K562 (cell line): ENCODE results near the gene OR10H5. TPM values are rescaled to one million over a fixed set of nuclear protein-coding genes. Genes with fewer than 3 reads are reported as not detected.

ENCODE experiments used
- ARID2 ChIP-seq: fragments of 450-650 bp; IDR thresholded peaks from 2 replicates; pipeline ENCODE4 v1.6.1; 2017; ENCODE audit warnings: antibody characterized with exemption, mild to moderate bottlenecking
- BACH1 ChIP-seq: fragments of 200-800 bp; sonication (Bioruptor generic); IDR thresholded peaks from 2 replicates; pipeline ENCODE4 v1.6.1; 2016; ENCODE audit warnings: missing genetic modification characterization, missing compliant biosample characterization
- BHLHE40 ChIP-seq: IDR thresholded peaks from 2 replicates; pipeline ENCODE4 v1.6.1; 2011; ENCODE audit warnings: low read length, improper control_type of control experiment
- CBX8 ChIP-seq: fragments of 200-600 bp; sonication (generic); IDR thresholded peaks from 2 replicates; pipeline ENCODE4 v1.6.1; 2012; ENCODE audit warnings: borderline replicate concordance, mixed run types, low read depth, mild to moderate bottlenecking, moderate library complexity, mixed read lengths, low read length, control low read depth, inconsistent platforms; ENCODE audit not compliant: poor library complexity, severe bottlenecking; ENCODE audit errors: extremely low read depth
- CEBPB ChIP-seq: fragments of 450-650 bp; IDR thresholded peaks from 2 replicates; pipeline ENCODE4 v1.6.1; 2016; ENCODE audit warnings: missing genetic modification characterization, missing compliant biosample characterization
- COPS2 ChIP-seq: fragments of 450-650 bp; conservative IDR thresholded peaks from 2 replicates; pipeline ENCODE4 v1.6.1; 2016; ENCODE audit warnings: mild to moderate bottlenecking, moderate library complexity
- DACH1 ChIP-seq: fragments of 450-650 bp; IDR thresholded peaks from 2 replicates; pipeline ENCODE4 v1.6.1; 2018; ENCODE audit not compliant: partially characterized antibody
- EWSR1 ChIP-seq: fragments of 450-650 bp; IDR thresholded peaks from 2 replicates; pipeline ENCODE4 v1.6.1; 2018; ENCODE audit warnings: borderline replicate concordance, mild to moderate bottlenecking, low read depth, moderate library complexity; ENCODE audit not compliant: partially characterized antibody
- HDAC2 ChIP-seq: fragments of 450-650 bp; IDR thresholded peaks from 2 replicates; pipeline ENCODE4 v1.6.1; 2016; ENCODE audit warnings: mild to moderate bottlenecking
- LCOR ChIP-seq: sonication (generic); formaldehyde crosslinking; IDR thresholded peaks from 2 replicates; pipeline ENCODE4 v1.8.0; 2022; ENCODE audit warnings: mild to moderate bottlenecking, missing genetic modification reagents
- MAFF ChIP-seq: IDR thresholded peaks from 2 replicates; pipeline ENCODE4 v1.6.1; 2012; ENCODE audit warnings: low read length, improper control_type of control experiment
- MAFK ChIP-seq: IDR thresholded peaks from 2 replicates; pipeline ENCODE4 v1.6.1; 2011; ENCODE audit warnings: low read length, improper control_type of control experiment
- MTA1 ChIP-seq: fragments of 450-650 bp; IDR thresholded peaks from 2 replicates; pipeline ENCODE4 v1.6.1; 2017; ENCODE audit warnings: borderline replicate concordance
- NFYB ChIP-seq: IDR thresholded peaks from 2 replicates; pipeline ENCODE4 v1.6.1; 2011; ENCODE audit warnings: mild to moderate bottlenecking, moderate library complexity; ENCODE audit not compliant: insufficient read length; ENCODE audit errors: extremely low read depth
- PHB2 ChIP-seq: fragments of 450-650 bp; IDR thresholded peaks from 2 replicates; pipeline ENCODE4 v1.6.1; 2017; ENCODE audit warnings: low read depth
- SETDB1 ChIP-seq: IDR thresholded peaks from one replicate; pipeline ENCODE4 v1.6.1; 2012; ENCODE audit warnings: low read length, control low read depth, inconsistent platforms
- TFAM ChIP-seq: fragments of 250-450 bp; sonication (Bioruptor Pico); conservative IDR thresholded peaks from 2 replicates; pipeline ENCODE4 v1.5.0; 2021; ENCODE audit warnings: mild to moderate bottlenecking, moderate library complexity
- ZBTB7A ChIP-seq: IDR thresholded peaks from 2 replicates; pipeline ENCODE4 v1.6.1; 2011; ENCODE audit warnings: low read depth, mild to moderate bottlenecking, low read length, moderate library complexity, borderline replicate concordance; ENCODE audit not compliant: control insufficient read depth
- ZNF316 ChIP-seq: fragments of 450-650 bp; IDR thresholded peaks from 2 replicates; pipeline ENCODE4 v1.6.1; 2016
- polyA plus RNA-seq, 8 experiments: library from polyadenylated mRNA; depleted of rRNA in 4 of 8; stranded (reverse) in 5 of 8; unstranded in 3 of 8; fragments of >200 nt; fragmentation: Nextera tagmentation in 2 of 8; fragmentation: Illumina TruSeq in 1 of 8; extraction: Ambion mirVana in 2 of 8; extraction: Trizol in 1 of 8; gene quantifications; 2 replicates each; pipeline versions ENCODE4 v1.2.1 to v1.2.3, GENCODE V29; 2011 to 2014; ENCODE audit warnings: inconsistent platforms in 1 of 8, missing spikeins in 1 of 8
- total RNA-seq, 7 experiments: library from RNA; depleted of rRNA in 6 of 7; stranded (reverse); fragments of >200 nt in 6 of 7; fragmentation: Illumina TruSeq in 2 of 7; extraction: Trizol in 2 of 7; gene quantifications; 2 replicates each; pipeline versions ENCODE4 v1.2.1 to v1.2.3, GENCODE V29; 2011 to 2021; ENCODE audit warnings: low replicate concordance in 1 of 7
- TF ChIP-seq, protein P1 (sequence below): fragments of 450-650 bp; formaldehyde crosslinking; conservative IDR thresholded peaks from 2 replicates; pipeline ENCODE4 v1.4.0; 2022; ENCODE audit warnings: mild to moderate bottlenecking, missing genetic modification characterization
- TF ChIP-seq, protein P2 (sequence below): fragments of 200-800 bp; sonication (Bioruptor generic); IDR thresholded peaks from 2 replicates; pipeline ENCODE4 v1.6.1; 2017; ENCODE audit warnings: missing genetic modification characterization, missing compliant biosample characterization
- TF ChIP-seq, protein P3 (sequence below), 2 experiments: IDR thresholded peaks; 2 replicates each; pipeline ENCODE4 v1.6.1; 2012; ENCODE audit warnings: improper control_type of control experiment in 2 of 2, low read depth in 2 of 2, low read length in 2 of 2, borderline replicate concordance in 1 of 2
- TF ChIP-seq, protein P4 (sequence below), 2 experiments: fragments of 450-650 bp; IDR thresholded peaks; 2 replicates each; pipeline ENCODE4 v1.6.1; 2016

Gene OR10H5
- total and polyA plus RNA-seq, 9 of the 15 experiments (the other 6 are each of a cell fraction or from before 2014, with no cell fraction given) = not detected

DNA sequence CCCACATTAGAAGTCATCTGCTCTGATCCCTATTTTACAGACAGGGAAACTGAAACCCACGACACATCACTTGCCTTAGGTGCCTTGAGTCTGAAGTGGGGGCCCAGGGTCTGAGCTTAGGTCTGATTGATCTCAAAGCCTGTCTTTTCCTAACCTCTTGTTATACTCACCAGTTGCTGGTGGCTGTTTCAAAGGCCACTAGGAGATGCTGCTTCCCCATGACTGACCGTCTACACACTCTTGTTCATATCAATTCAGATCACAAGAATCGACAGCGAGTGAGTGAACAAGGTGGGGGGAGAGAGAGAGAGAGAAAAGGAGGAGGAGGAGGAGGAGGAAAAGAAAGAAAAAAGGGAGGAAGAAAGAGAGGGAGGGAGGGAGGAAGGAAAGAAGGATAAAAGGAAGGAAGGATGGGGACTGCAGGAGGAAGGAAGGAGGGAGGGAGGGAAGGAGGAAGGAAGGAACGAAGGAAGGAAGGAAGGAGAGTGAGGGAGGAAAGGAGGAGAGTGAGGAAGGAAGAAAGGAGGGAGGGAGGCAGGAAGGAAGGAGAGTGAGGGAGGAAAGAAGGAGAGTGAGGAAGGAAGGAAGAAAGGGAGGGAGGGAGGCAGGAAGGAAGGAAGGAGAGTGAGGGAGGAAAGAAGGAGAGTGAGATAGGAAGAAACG lies 24.7 kb downstream of the OR10H5 start (continued):
- TF ChIP-seq SETDB1 = no peak
- TF ChIP-seq CEBPB (tag) = no peak
- TF ChIP-seq BHLHE40 = no peak
- TF ChIP-seq, protein P1, sequence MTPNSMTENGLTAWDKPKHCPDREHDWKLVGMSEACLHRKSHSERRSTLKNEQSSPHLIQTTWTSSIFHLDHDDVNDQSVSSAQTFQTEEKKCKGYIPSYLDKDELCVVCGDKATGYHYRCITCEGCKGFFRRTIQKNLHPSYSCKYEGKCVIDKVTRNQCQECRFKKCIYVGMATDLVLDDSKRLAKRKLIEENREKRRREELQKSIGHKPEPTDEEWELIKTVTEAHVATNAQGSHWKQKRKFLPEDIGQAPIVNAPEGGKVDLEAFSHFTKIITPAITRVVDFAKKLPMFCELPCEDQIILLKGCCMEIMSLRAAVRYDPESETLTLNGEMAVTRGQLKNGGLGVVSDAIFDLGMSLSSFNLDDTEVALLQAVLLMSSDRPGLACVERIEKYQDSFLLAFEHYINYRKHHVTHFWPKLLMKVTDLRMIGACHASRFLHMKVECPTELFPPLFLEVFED (CRISPR knock-in tag) = 0 out of 2 replicates have a peak, but pooled peaks have one; percentile 53
- TF ChIP-seq, protein P2, sequence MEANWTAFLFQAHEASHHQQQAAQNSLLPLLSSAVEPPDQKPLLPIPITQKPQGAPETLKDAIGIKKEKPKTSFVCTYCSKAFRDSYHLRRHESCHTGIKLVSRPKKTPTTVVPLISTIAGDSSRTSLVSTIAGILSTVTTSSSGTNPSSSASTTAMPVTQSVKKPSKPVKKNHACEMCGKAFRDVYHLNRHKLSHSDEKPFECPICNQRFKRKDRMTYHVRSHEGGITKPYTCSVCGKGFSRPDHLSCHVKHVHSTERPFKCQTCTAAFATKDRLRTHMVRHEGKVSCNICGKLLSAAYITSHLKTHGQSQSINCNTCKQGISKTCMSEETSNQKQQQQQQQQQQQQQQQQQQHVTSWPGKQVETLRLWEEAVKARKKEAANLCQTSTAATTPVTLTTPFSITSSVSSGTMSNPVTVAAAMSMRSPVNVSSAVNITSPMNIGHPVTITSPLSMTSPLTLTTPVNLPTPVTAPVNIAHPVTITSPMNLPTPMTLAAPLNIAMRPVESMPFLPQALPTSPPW (CRISPR knock-in tag) = no peak
- TF ChIP-seq NFYB = no peak
- TF ChIP-seq MAFK = no peak
- 0 out of 2 replicates have a peak, but pooled peaks have one; percentile 29 for TF ChIP-seq MTA1
- no peak for TF ChIP-seq MAFF
- no peak for TF ChIP-seq DACH1
- TF ChIP-seq TFAM (CRISPR knock-in tag) = no peak
- TF ChIP-seq, protein P3, sequence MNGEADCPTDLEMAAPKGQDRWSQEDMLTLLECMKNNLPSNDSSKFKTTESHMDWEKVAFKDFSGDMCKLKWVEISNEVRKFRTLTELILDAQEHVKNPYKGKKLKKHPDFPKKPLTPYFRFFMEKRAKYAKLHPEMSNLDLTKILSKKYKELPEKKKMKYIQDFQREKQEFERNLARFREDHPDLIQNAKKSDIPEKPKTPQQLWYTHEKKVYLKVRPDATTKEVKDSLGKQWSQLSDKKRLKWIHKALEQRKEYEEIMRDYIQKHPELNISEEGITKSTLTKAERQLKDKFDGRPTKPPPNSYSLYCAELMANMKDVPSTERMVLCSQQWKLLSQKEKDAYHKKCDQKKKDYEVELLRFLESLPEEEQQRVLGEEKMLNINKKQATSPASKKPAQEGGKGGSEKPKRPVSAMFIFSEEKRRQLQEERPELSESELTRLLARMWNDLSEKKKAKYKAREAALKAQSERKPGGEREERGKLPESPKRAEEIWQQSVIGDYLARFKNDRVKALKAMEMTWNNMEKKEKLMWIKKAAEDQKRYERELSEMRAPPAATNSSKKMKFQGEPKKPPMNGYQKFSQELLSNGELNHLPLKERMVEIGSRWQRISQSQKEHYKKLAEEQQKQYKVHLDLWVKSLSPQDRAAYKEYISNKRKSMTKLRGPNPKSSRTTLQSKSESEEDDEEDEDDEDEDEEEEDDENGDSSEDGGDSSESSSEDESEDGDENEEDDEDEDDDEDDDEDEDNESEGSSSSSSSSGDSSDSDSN (IDR thresholded peaks at IDR 0.05; ENCODE audit: borderline replicate concordance in 1 of 2, low read depth in 2 of 2, low read length in 2 of 2) = no peak
- TF ChIP-seq COPS2 = no peak
- no peak for TF ChIP-seq HDAC2
- 0 out of 2 replicates have a peak, but pooled peaks have one; percentile 19 for TF ChIP-seq ARID2
- no peak for TF ChIP-seq PHB2
- no peak for TF ChIP-seq BACH1 (tag)
- TF ChIP-seq LCOR (CRISPR knock-in tag) = no peak
- TF ChIP-seq ZNF316 = no peak
- TF ChIP-seq EWSR1 = no peak
- TF ChIP-seq, protein P4, sequence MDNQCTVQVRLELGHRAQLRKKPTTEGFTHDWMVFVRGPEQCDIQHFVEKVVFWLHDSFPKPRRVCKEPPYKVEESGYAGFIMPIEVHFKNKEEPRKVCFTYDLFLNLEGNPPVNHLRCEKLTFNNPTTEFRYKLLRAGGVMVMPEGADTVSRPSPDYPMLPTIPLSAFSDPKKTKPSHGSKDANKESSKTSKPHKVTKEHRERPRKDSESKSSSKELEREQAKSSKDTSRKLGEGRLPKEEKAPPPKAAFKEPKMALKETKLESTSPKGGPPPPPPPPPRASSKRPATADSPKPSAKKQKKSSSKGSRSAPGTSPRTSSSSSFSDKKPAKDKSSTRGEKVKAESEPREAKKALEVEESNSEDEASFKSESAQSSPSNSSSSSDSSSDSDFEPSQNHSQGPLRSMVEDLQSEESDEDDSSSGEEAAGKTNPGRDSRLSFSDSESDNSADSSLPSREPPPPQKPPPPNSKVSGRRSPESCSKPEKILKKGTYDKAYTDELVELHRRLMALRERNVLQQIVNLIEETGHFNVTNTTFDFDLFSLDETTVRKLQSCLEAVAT (IDR thresholded peaks at IDR 0.05) = no peak
- no peak for TF ChIP-seq CBX8
- TF ChIP-seq ZBTB7A = no peak
